T-cell (primary cell): ENCODE measurements around the gene BICD2. TPM values are rescaled to one million over a fixed set of nuclear protein-coding genes. Genes with fewer than 3 reads are reported as not detected.

Source experiments
- ATAC-seq, 4 experiments: fragments of 200-7000 bp in 3 of 4; fragments of 150-1000 bp in 1 of 4; cut with Tn5 transposase; replicated peaks in 1 of 4; 1 replicate in 3 of 4; 2 replicates in 1 of 4; pipeline ENCODE4 v1.10.0; 2021; ENCODE audit warnings: moderate library complexity in 3 of 4, mild to moderate bottlenecking in 2 of 4, moderate number of reproducible peaks in 1 of 4
- CTCF ChIA-PET, 2 donors: fragments of 300-600 bp; sonication (Branson Sonifier 250); formaldehyde crosslinking; loops; one replicate each; lab custom pipeline; 2022; ENCODE audit warnings: antibody characterized with exemption in 2 of 2; lab: Charles Lee
- POLR2A ChIA-PET, 2 donors: fragments of 300-600 bp; sonication (Branson Sonifier 250); formaldehyde crosslinking; loops; one replicate each; lab custom pipeline; 2022; ENCODE audit warnings: antibody characterized with exemption in 2 of 2; lab: Charles Lee
- DNase-seq, 35 experiments: peaks; one replicate each; pipeline versions ENCODE4 v3.0.0 to v3.0.0-alpha.2; 2013 to 2023
- H3K27ac ChIP-seq: one replicate; pipeline ENCODE4 v1.5.1; 2013; ENCODE audit warnings: low read length
- H3K27me3 ChIP-seq, 2 experiments: replicated peaks in 1 of 2; 1 replicate in 1 of 2; 2 replicates in 1 of 2; pipeline versions ENCODE4 v1.6.1 to v1.7.0; 2013; ENCODE audit warnings: low read length in 1 of 2, mixed read lengths in 1 of 2; ENCODE audit not compliant: control insufficient read depth in 2 of 2, insufficient read depth in 2 of 2; ENCODE audit errors: extremely low read depth in 1 of 2
- H3K36me3 ChIP-seq, 2 donors: 1 replicate in 1 of 2; 2 replicates in 1 of 2; pipeline versions ENCODE4 v1.6.1 to v1.7.0; 2013; ENCODE audit warnings: low read length in 1 of 2; ENCODE audit not compliant: control insufficient read depth in 2 of 2, insufficient read depth in 1 of 2; ENCODE audit errors: extremely low read depth in 1 of 2
- H3K4me1 ChIP-seq, 2 experiments: 1 replicate in 1 of 2; 2 replicates in 1 of 2; pipeline versions ENCODE4 v1.6.1 to v1.7.0; 2013; ENCODE audit warnings: low read length in 2 of 2, mixed read lengths in 1 of 2; ENCODE audit not compliant: insufficient read depth in 2 of 2, control insufficient read depth in 1 of 2; ENCODE audit errors: extremely low read depth in 1 of 2
- H3K4me3 ChIP-seq, 2 donors: 1 replicate in 1 of 2; 2 replicates in 1 of 2; pipeline versions ENCODE4 v1.5.1 to v1.7.0; 2013; ENCODE audit warnings: mild to moderate bottlenecking in 2 of 2, low read length in 1 of 2, moderate library complexity in 1 of 2; ENCODE audit not compliant: control insufficient read depth in 1 of 2; ENCODE audit errors: extremely low read depth in 1 of 2
- H3K9me3 ChIP-seq: 2 replicates; pipeline ENCODE4 v1.7.0; 2013
- H3K27ac Mint-ChIP-seq, 2 donors: one replicate each; pipeline ENCODE4 v1.8.0; 2020 to 2021; ENCODE audit warnings: mild to moderate bottlenecking in 2 of 2, mixed read lengths in 2 of 2
- H3K27me3 Mint-ChIP-seq, 2 donors: one replicate each; pipeline ENCODE4 v1.8.0; 2021 to 2022; ENCODE audit warnings: mixed read lengths in 2 of 2
- H3K36me3 Mint-ChIP-seq: one replicate; pipeline ENCODE4 v1.8.0; 2021; ENCODE audit warnings: mixed read lengths
- H3K4me1 Mint-ChIP-seq, 3 donors: one replicate each; pipeline ENCODE4 v1.8.0; 2020 to 2022; ENCODE audit warnings: mixed read lengths in 3 of 3, mild to moderate bottlenecking in 1 of 3
- H3K4me3 Mint-ChIP-seq, 3 donors: one replicate each; pipeline ENCODE4 v1.8.0; 2020 to 2022; ENCODE audit warnings: mild to moderate bottlenecking in 3 of 3, mixed read lengths in 3 of 3, moderate library complexity in 3 of 3
- H3K9me3 Mint-ChIP-seq, 3 donors: one replicate each; pipeline ENCODE4 v1.8.0; 2020 to 2022; ENCODE audit warnings: mixed read lengths in 3 of 3
- WGBS: methylation state at CpG from one replicate; pipeline ENCODE4 v1.1.5; 2013; ENCODE audit warnings: missing lambda C conversion rate; ENCODE audit not compliant: insufficient coverage; 5-methylcytosine and 5-hydroxymethylcytosine counted together
- total RNA-seq, 35 experiments: library from RNA in 6 of 35; stranded (reverse) in 6 of 35; fragments of 120-200 nt in 1 of 35; gene quantifications; one replicate each; pipeline versions ENCODE4 v1.2.1 to v1.2.4 and lab custom pipeline; 2013 to 2026

Gene BICD2
- total RNA-seq, 5 donors from 2014 or later (not counting 1 experiment from before 2014, with no cell fraction given) = 24.1 to 36.6 (median 30.6) TPM

- H3K4me1 Mint-ChIP-seq = peaks cover 84 to 92% (median 89%) of the 10 kb centered on the region in 3 donors
These were observed 25.2 kb downstream of the BICD2 start for GRCh38 chr9:92739346-92739970.

DNA sequence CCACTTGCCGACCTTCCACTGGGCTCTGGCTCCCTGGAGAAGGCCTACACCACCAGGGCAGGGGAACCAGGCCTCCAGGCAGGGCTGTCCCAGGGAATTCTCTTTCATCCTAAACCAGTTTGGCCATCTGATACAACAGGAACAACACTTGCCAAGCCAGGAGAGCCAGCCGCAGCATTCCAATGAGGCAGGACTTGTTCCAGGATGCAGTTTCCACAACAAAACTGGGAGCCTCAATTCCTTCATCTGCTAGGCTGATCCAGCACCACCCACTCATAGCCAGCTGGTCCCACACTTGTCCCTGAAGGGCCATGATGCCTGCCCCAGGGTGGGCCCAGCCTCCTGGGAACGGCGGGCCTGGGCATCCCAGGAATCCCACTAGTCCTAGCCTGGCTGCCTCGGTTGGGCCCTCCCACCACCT lies 26.0 kb downstream of the BICD2 start:
- H3K9me3 Mint-ChIP-seq = no peaks in the 10 kb centered on the region
- WGBS = 100% methylated on average over 4 of the region's 5 CpGs
- CTCF ChIA-PET = interaction anchor here in 1 of 2 donors (0.6 kb wide), 1 partner anchor 67 kb away, joined by 5 read pairs; no protein-coding TSS in a partner anchor

More at GRCh38 chr9:92739346-92739970, 25.2 kb downstream of the BICD2 start:
- H3K36me3 Mint-ChIP-seq = no peaks in the 10 kb centered on the region
- H3K27me3 ChIP-seq = no peaks in the 10 kb centered on the region
- H3K27ac ChIP-seq = no peak overlapping the region
- ChIA-PET CTCF (no interaction called here), POLR2A (no interaction called here)
- H3K4me3 Mint-ChIP-seq = peak overlapping the region in 1 of 3 donors; percentile 53
- DNase-seq (no peak), ATAC-seq (no peak)
- no peaks in the 10 kb centered on the region for H3K9me3 ChIP-seq
- no peaks in the 10 kb centered on the region for H3K9me3 Mint-ChIP-seq
- no peak overlapping the region for H3K4me3 ChIP-seq
- peaks cover 0 to 4% of the 10 kb centered on the region in 2 donors for H3K36me3 ChIP-seq
- no peaks in the 10 kb centered on the region for H3K27me3 Mint-ChIP-seq
- no peak overlapping the region for H3K27ac Mint-ChIP-seq
- 87% methylated on average over 5 of the region's 11 CpGs for WGBS
- H3K4me1 ChIP-seq = peaks cover 8 to 50% of the 10 kb centered on the region in 2 experiments

DNA sequence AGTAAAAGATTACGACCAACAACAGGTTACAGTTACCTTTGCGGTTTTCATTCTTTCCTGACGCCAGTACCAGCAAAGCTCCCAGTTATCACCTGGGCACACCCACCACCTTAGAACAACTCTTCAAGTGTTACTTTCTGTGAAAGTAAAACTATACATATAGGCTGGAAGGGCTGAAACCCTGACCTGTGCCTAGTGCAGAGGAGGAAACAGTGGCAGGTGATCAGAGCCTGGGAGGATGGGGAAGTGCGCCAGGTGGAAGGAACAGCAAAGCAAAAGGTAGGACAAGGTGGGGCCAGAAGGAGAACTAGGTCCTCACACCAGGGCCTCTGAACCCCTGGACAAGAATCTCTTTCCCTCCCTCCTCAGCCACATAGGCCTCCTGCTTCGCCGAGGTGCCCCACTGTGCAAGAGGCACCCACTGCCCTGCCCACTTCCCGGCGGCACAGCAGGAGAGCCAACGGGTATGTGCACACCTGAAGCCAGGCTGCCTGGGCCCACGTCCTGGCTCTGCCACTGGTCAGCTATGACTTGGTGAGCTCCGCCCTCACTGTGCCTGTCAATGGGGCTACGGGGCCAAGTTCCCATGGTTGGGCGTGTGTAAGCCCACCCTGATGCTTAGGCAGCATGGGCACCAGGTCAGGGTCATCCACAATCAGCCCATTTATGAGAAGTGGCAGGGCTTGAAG lies 26.9 kb downstream of the BICD2 start:
- POLR2A ChIA-PET = no interaction called here
- H3K27ac Mint-ChIP-seq = no peak overlapping the region
- DNase-seq = no peak
- H3K27me3 ChIP-seq = no peaks in the 10 kb centered on the region
- CTCF ChIA-PET = interaction anchor here in 1 of 2 donors (1.3 kb wide), 1 partner anchor 26 kb away, joined by 3 read pairs; no protein-coding TSS in a partner anchor
- H3K36me3 ChIP-seq = peaks cover 0 to 4% of the 10 kb centered on the region in 2 donors
- no peaks in the 10 kb centered on the region for H3K9me3 ChIP-seq
- H3K4me1 ChIP-seq = peaks cover 8 to 44% of the 10 kb centered on the region in 2 experiments
- no peak overlapping the region for H3K4me3 ChIP-seq
- no peak for ATAC-seq
- 91% methylated on average over 9 of the region's 13 CpGs for WGBS
- peaks cover 76 to 81% (median 77%) of the 10 kb centered on the region in 3 donors for H3K4me1 Mint-ChIP-seq
- no peak overlapping the region for H3K27ac ChIP-seq
- no peaks in the 10 kb centered on the region for H3K36me3 Mint-ChIP-seq
- no peaks in the 10 kb centered on the region for H3K9me3 Mint-ChIP-seq
- H3K4me3 Mint-ChIP-seq = no peak overlapping the region
- no peaks in the 10 kb centered on the region for H3K27me3 Mint-ChIP-seq

More for the DNA sequence above, 26.0 kb downstream of the BICD2 start:
- Mint-ChIP-seq H3K27ac (no peak overlapping the region), H3K36me3 (no peaks in the 10 kb centered on the region), H3K4me3 (no peak overlapping the region), H3K4me1 (peaks cover 81 to 85% (median 85%) of the 10 kb centered on the region in 3 donors), H3K27me3 (no peaks in the 10 kb centered on the region)
- Histone ChIP-seq H3K27ac (no peak overlapping the region), H3K9me3 (no peaks in the 10 kb centered on the region), H3K4me3 (no peak overlapping the region), H3K4me1 (peaks cover 8 to 46% of the 10 kb centered on the region in 2 experiments), H3K27me3 (no peaks in the 10 kb centered on the region), H3K36me3 (peaks cover 0 to 4% of the 10 kb centered on the region in 2 donors)
- DNase-seq = no peak
- POLR2A ChIA-PET = no interaction called here
- ATAC-seq = no peak

- no peak overlapping the region for H3K4me3 Mint-ChIP-seq
- H3K27ac ChIP-seq = no peak overlapping the region
- no peaks in the 10 kb centered on the region for H3K9me3 ChIP-seq
- peaks cover 0 to 4% of the 10 kb centered on the region in 2 donors for H3K36me3 ChIP-seq
- 78% methylated on average over 3 of the region's 6 CpGs for WGBS
- ChIA-PET CTCF (interaction anchor here in 1 of 2 donors (1.3 kb wide), 1 partner anchor 25 kb away, joined by 3 read pairs; no protein-coding TSS in a partner anchor), POLR2A (no interaction called here)
- H3K4me3 ChIP-seq = no peak overlapping the region
- DNase-seq (no peak), ATAC-seq (no peak)
- no peaks in the 10 kb centered on the region for H3K36me3 Mint-ChIP-seq
- no peaks in the 10 kb centered on the region for H3K27me3 ChIP-seq
- H3K27me3 Mint-ChIP-seq = no peaks in the 10 kb centered on the region
- H3K4me1 Mint-ChIP-seq = peaks cover 71 to 79% (median 74%) of the 10 kb centered on the region in 3 donors
- no peak overlapping the region for H3K27ac Mint-ChIP-seq
- H3K9me3 Mint-ChIP-seq = no peaks in the 10 kb centered on the region
- H3K4me1 ChIP-seq = peaks cover 8 to 44% of the 10 kb centered on the region in 2 experiments
These were observed 27.4 kb downstream of the BICD2 start for GRCh38 chr9:92737216-92737606.

DNA sequence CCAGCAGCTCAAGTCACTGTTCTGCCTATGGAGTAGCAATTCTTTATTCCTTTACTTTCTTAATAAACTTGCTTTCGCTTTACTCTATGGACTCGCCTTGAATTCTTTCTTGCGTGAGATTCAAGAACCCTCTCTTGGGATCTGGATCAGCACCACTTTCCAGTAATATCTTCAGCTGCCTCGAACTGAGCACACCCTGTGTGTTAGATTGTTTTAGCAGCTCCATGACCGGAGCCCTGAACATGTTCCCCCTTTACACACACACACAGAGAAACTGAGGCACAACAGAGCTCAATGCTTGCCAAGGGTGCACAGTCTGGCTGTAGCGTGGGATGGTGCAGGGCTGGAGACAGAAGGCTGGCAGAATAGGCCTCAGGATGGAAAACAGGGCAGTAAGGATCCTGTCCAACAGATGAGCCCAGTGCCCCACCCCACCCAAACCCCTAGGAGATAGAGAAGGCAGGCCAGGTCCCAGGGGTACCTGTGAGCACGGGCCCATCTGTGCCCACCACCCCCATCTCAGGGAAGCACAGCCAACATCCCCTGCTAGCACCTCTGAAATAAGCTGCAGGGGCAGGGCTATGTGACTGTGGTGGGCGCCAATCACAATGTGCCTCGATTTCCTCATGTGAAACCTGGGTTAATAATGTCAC lies 27.9 kb downstream of the BICD2 start:
- no peak overlapping the region for H3K4me3 Mint-ChIP-seq
- ATAC-seq (no peak), DNase-seq (no peak)
- peaks cover 0 to 4% of the 10 kb centered on the region in 2 donors for H3K36me3 ChIP-seq
- H3K27ac ChIP-seq = no peak overlapping the region
- peaks cover 8 to 44% of the 10 kb centered on the region in 2 experiments for H3K4me1 ChIP-seq
- POLR2A ChIA-PET = no interaction called here
- no peaks in the 10 kb centered on the region for H3K9me3 ChIP-seq
- no peaks in the 10 kb centered on the region for H3K27me3 Mint-ChIP-seq
- no peak overlapping the region for H3K4me3 ChIP-seq
- CTCF ChIA-PET = interaction anchor here in 1 of 2 donors (1.3 kb wide), 1 partner anchor 25 kb away, joined by 3 read pairs; no protein-coding TSS in a partner anchor
- WGBS = 100% methylated on average over 2 of the region's 9 CpGs
- H3K27me3 ChIP-seq = no peaks in the 10 kb centered on the region
- H3K36me3 Mint-ChIP-seq = no peaks in the 10 kb centered on the region
- H3K27ac Mint-ChIP-seq = no peak overlapping the region
- peaks cover 72 to 81% (median 75%) of the 10 kb centered on the region in 3 donors for H3K4me1 Mint-ChIP-seq
- H3K9me3 Mint-ChIP-seq = no peaks in the 10 kb centered on the region
